Neural progenitor cell (in vitro differentiated cells): ENCODE data around the gene TMEM219. TPM values are rescaled to one million over a fixed set of nuclear protein-coding genes. Genes with fewer than 3 reads are reported as not detected.
A peak's percentile ranks its signal among the peaks of the same experiment; 100 is the strongest.
"Not testable (repeated sequence)": the region's sequence is repeated elsewhere in the genome, so short reads cannot be mapped to it uniquely, and the experiment has no call there.

Source experiments
- DNase-seq: peaks from one replicate; pipeline ENCODE4 v3.0.0-alpha.2; 2016; ENCODE audit warnings: low spot score
- H2AFZ ChIP-seq: fragments of 200-600 bp; sonication (generic); replicated peaks from 2 replicates; pipeline ENCODE4 v1.6.1; 2016; ENCODE audit warnings: antibody characterized with exemption
- H3F3A ChIP-seq: fragments of 200-600 bp; sonication (generic); 2 replicates; pipeline ENCODE4 v1.6.1; 2016; ENCODE audit warnings: antibody characterized with exemption, low read depth
- H3K27ac ChIP-seq: fragments of 200-600 bp; sonication (generic); 2 replicates; pipeline ENCODE4 v1.5.1; 2016; ENCODE audit warnings: mild to moderate bottlenecking
- H3K27me3 ChIP-seq: fragments of 200-600 bp; sonication (generic); 2 replicates; pipeline ENCODE4 v1.6.1; 2016; ENCODE audit warnings: mild to moderate bottlenecking, moderate library complexity
- H3K36me3 ChIP-seq: fragments of 200-600 bp; sonication (generic); 2 replicates; pipeline ENCODE4 v1.5.1; 2016
- H3K4me1 ChIP-seq: fragments of 200-600 bp; sonication (generic); 2 replicates; pipeline ENCODE4 v1.6.1; 2016; ENCODE audit warnings: mixed run types
- H3K4me2 ChIP-seq: fragments of 200-600 bp; sonication (generic); 2 replicates; pipeline ENCODE4 v1.6.1; 2016
- H3K4me3 ChIP-seq: fragments of 200-600 bp; sonication (generic); 2 replicates; pipeline ENCODE4 v1.5.1; 2016
- H3K79me2 ChIP-seq: fragments of 200-600 bp; sonication (generic); 2 replicates; pipeline ENCODE4 v1.6.1; 2016; ENCODE audit warnings: low read depth
- H3K9ac ChIP-seq: fragments of 200-600 bp; sonication (generic); 2 replicates; pipeline ENCODE4 v1.6.1; 2016
- H3K9me3 ChIP-seq: fragments of 200-600 bp; sonication (generic); 2 replicates; pipeline ENCODE4 v1.5.1; 2016; ENCODE audit warnings: low read depth
- H4K20me1 ChIP-seq: fragments of 200-600 bp; sonication (generic); 2 replicates; pipeline ENCODE4 v1.6.1; 2016; ENCODE audit warnings: low read depth
- H3K27ac Mint-ChIP-seq: 3 replicates; pipeline ENCODE4 v1.8.0; 2021; ENCODE audit warnings: mixed read lengths
- H3K27me3 Mint-ChIP-seq: 2 replicates; pipeline ENCODE4 v1.8.0; 2022; ENCODE audit warnings: low read depth, mild to moderate bottlenecking, inconsistent platforms, moderate library complexity, mixed read lengths; ENCODE audit not compliant: insufficient read depth
- H3K36me3 Mint-ChIP-seq: 3 replicates; pipeline ENCODE4 v1.8.0; 2021; ENCODE audit warnings: mixed read lengths
- H3K4me1 Mint-ChIP-seq: 3 replicates; pipeline ENCODE4 v1.8.0; 2021; ENCODE audit warnings: mixed read lengths
- H3K4me3 Mint-ChIP-seq: 3 replicates; pipeline ENCODE4 v1.8.0; 2021; ENCODE audit warnings: mild to moderate bottlenecking, moderate library complexity, mixed read lengths
- H3K9me3 Mint-ChIP-seq: 3 replicates; pipeline ENCODE4 v1.8.0; 2020; ENCODE audit warnings: mixed read lengths
- CTCF ChIP-seq: fragments of 200-600 bp; sonication (generic); IDR thresholded peaks from 2 replicates; pipeline ENCODE4 v1.5.1; 2017; ENCODE audit warnings: antibody characterized with exemption, mild to moderate bottlenecking
- EZH2 ChIP-seq: fragments of 200-600 bp; sonication (generic); IDR thresholded peaks from 2 replicates; pipeline ENCODE4 v1.6.1; 2017; ENCODE audit warnings: antibody characterized with exemption, mild to moderate bottlenecking, moderate library complexity
- EZH2phosphoT487 ChIP-seq: fragments of 200-600 bp; sonication (generic); IDR thresholded peaks from 2 replicates; pipeline ENCODE4 v1.6.1; 2017; ENCODE audit warnings: antibody characterized with exemption
- total RNA-seq: library from RNA; depleted of rRNA; stranded (reverse); fragments of >200 nt; gene quantifications from 2 replicates; pipeline ENCODE4 v1.2.3, GENCODE V29; 2015; ENCODE audit warnings: low replicate concordance

The TMEM219 gene
- total RNA-seq, 1 donor from 2014 or later: 50.7 TPM

GRCh38 chr16:30016555-30017276 lies 54.8 kb downstream of the TMEM219 start:
- Histone ChIP-seq H3K36me3 (no peaks in the 10 kb centered on the region), H3F3A (peaks cover 7% of the 10 kb centered on the region), H3K9ac (no peak overlapping the region), H3K27me3 (peaks cover 19% of the 10 kb centered on the region), H3K4me2 (no peak overlapping the region), H4K20me1 (no peaks in the 10 kb centered on the region), H3K27ac (no peak overlapping the region), H3K9me3 (no peaks in the 10 kb centered on the region), H3K79me2 (no peaks in the 10 kb centered on the region), H2AFZ (no peak overlapping the region), H3K4me3 (no peak overlapping the region), H3K4me1 (peaks cover 6% of the 10 kb centered on the region)
- no peak for DNase-seq
- Mint-ChIP-seq H3K27me3 (peaks cover 20% of the 10 kb centered on the region), H3K9me3 (peaks cover 2% of the 10 kb centered on the region), H3K27ac (no peak overlapping the region), H3K4me3 (no peak overlapping the region), H3K4me1 (peaks cover 8% of the 10 kb centered on the region), H3K36me3 (no peaks in the 10 kb centered on the region)
- TF ChIP-seq EZH2: no peak
- TF ChIP-seq EZH2phosphoT487: no peak
- no peak for TF ChIP-seq CTCF

DNA sequence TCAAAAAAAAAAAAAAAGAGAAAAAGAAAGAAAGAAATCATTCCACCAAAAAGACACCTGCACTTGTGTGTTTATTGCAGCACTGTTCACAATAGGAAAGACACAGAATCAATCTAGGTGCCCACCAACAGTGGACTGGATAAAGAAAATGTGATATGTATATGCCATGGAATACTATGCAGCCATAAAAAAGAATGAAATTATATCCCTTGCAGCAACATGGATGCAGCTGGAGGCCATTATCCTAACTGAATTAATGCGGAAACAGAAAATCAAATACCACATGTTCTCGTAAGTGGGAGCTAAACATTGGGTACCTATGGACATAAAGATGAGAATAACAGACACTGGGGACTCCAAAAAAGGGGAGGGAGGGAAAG lies 55.4 kb downstream of the TMEM219 start:
- Histone ChIP-seq H3K9ac (no peak overlapping the region), H3K9me3 (no peaks in the 10 kb centered on the region), H3F3A (peaks cover 1% of the 10 kb centered on the region), H3K79me2 (no peaks in the 10 kb centered on the region), H4K20me1 (no peaks in the 10 kb centered on the region), H3K4me2 (no peak overlapping the region), H2AFZ (no peak overlapping the region), H3K27ac (no peak overlapping the region), H3K36me3 (no peaks in the 10 kb centered on the region), H3K4me1 (peaks cover under 1% of the 10 kb centered on the region), H3K4me3 (no peak overlapping the region), H3K27me3 (peaks cover 14% of the 10 kb centered on the region)
- Mint-ChIP-seq H3K9me3 (no peaks in the 10 kb centered on the region), H3K27ac (no peak overlapping the region), H3K36me3 (no peaks in the 10 kb centered on the region), H3K4me3 (peak overlapping the region; percentile 51), H3K27me3 (peaks cover 16% of the 10 kb centered on the region), H3K4me1 (peaks cover 3% of the 10 kb centered on the region)
- no peak for DNase-seq
- TF ChIP-seq EZH2: no peak
- no peak for TF ChIP-seq CTCF
- TF ChIP-seq EZH2phosphoT487: no peak

DNA sequence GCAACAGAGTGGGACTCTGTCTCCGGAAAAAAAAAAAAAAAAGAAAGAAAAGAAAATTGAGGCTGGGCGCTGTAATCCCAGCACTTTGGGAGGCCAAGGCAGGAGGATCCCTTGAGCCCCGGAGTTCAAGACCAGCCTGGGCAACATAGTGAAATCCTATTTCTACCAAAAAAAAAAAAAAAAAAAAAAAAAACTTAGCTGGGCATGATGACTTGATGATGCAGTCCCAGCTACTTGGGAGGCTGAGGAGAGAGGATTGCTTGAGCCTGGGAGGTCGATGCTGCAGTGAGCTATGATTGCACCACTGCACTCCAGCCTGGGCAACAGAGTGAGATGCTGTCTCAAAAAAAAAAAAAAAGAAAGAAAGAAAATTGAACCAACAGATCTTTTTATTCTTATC lies 56.1 kb downstream of the TMEM219 start:
- not testable (repeated sequence) for H3K4me2 ChIP-seq, H3K9me3 Mint-ChIP-seq, H3K79me2 ChIP-seq, H3K36me3 Mint-ChIP-seq, H3K9me3 ChIP-seq, H2AFZ ChIP-seq, H3K27ac Mint-ChIP-seq, H3K4me3 Mint-ChIP-seq, H4K20me1 ChIP-seq, H3K27ac ChIP-seq, H3K9ac ChIP-seq, H3K4me1 Mint-ChIP-seq, H3K4me3 ChIP-seq, H3K27me3 ChIP-seq, H3K36me3 ChIP-seq, H3F3A ChIP-seq, H3K4me1 ChIP-seq, DNase-seq
- peaks cover 16% of the 10 kb centered on the region for H3K27me3 Mint-ChIP-seq

- no peak overlapping the region for H3K27ac Mint-ChIP-seq
Measured at GRCh38 chr16:30018731-30019158, 56.9 kb downstream of the TMEM219 start.

More at GRCh38 chr16:30018731-30019158, 56.9 kb downstream of the TMEM219 start:
- Mint-ChIP-seq H3K36me3 (no peaks in the 10 kb centered on the region), H3K9me3 (no peaks in the 10 kb centered on the region), H3K4me1 (peaks cover 3% of the 10 kb centered on the region), H3K27me3 (peaks cover 16% of the 10 kb centered on the region), H3K4me3 (no peak overlapping the region)
- no peaks in the 10 kb centered on the region for H3F3A ChIP-seq
- H3K27ac ChIP-seq: no peak overlapping the region
- no peak overlapping the region for H3K4me2 ChIP-seq
- DNase-seq: no peak
- H2AFZ ChIP-seq: no peak overlapping the region
- H3K9me3 ChIP-seq: no peaks in the 10 kb centered on the region
- no peak overlapping the region for H3K9ac ChIP-seq
- H3K27me3 ChIP-seq: peaks cover 8% of the 10 kb centered on the region
- no peaks in the 10 kb centered on the region for H3K36me3 ChIP-seq
- no peaks in the 10 kb centered on the region for H4K20me1 ChIP-seq
- H3K79me2 ChIP-seq: no peaks in the 10 kb centered on the region
- H3K4me3 ChIP-seq: no peak overlapping the region
- no peaks in the 10 kb centered on the region for H3K4me1 ChIP-seq
- TF ChIP-seq CTCF (no peak), EZH2phosphoT487 (no peak), EZH2 (no peak)
